ENCODE results near the gene RUSC2.

Gene RUSC2

DNA sequence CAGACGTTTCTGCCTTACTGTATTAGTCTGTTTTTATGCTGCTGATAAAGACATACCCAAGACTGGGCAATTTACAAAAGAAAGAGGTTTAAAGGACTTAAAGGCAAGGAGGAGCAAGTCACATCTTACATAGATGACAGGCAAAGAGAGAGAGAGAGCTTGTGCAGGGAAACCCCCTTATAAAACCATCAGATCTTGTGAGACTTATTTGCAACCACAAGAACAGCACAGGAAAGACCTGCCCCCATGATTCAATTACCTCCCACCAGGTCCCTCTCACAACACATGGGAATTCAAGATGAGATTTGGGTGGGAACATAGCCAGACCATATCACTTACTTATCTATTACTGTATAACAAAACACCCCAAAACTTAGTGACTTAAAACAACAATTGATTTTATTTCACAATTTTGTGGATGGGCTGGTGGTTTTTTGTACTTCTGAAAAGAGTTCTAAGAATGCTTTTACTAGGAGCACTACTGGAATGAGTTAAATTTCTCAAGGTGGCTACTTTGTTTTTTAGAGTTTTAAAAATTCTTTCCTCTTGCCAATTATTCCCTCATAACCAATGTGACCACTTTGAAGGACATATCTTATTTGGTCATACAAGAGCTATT is 10.3 kb downstream of the RUSC2 start:
- H3K79me2 ChIP-seq (ENCODE audit: control insufficient read depth, insufficient read depth, low read length, poor library complexity) = no peaks in the 10 kb centered on the region
- no peak for DNase-seq
- no peak overlapping the region for H2BK5ac ChIP-seq (ENCODE audit: low read depth, low read length, poor library complexity)
- H3K27ac ChIP-seq (ENCODE audit: low read depth, low read length) = no peak overlapping the region
- no peak overlapping the region for H3K4ac ChIP-seq (ENCODE audit: low read depth, low read length)
- H2AFZ ChIP-seq (ENCODE audit: insufficient read depth, low read length, poor library complexity) = no peak overlapping the region
- no peaks in the 10 kb centered on the region for H3K79me1 ChIP-seq (ENCODE audit: low read length)
- no peak overlapping the region for H3K4me3 ChIP-seq (ENCODE audit: low read depth, low read length)
- H3K9me3 ChIP-seq (ENCODE audit: insufficient read depth, low read depth, low read length) = no peaks in the 10 kb centered on the region
- H3K4me2 ChIP-seq (ENCODE audit: low read length) = no peak overlapping the region
- H3K14ac ChIP-seq (ENCODE audit: low read length) = no peak overlapping the region
- no peak overlapping the region for H3K9ac ChIP-seq (ENCODE audit: low read length)
- H3K36me3 ChIP-seq (ENCODE audit: control insufficient read depth in 1 of 2, insufficient read depth in 2 of 2, low read length in 2 of 2) = no peaks in the 10 kb centered on the region
- H4K12ac ChIP-seq (ENCODE audit: low read depth, low read length) = no peak overlapping the region
- no peak overlapping the region for H2BK120ac ChIP-seq (ENCODE audit: insufficient read depth, low read length, poor library complexity)
- no CpG with 5 or more reads among the region's 1 CpG for WGBS (ENCODE audit: extremely low coverage, insufficient coverage, insufficient read length)
- no peaks in the 10 kb centered on the region for H3K27me3 ChIP-seq (ENCODE audit: insufficient read depth, low read length)
- peaks cover 0 to 5% of the 10 kb centered on the region in 2 experiments for H3K4me1 ChIP-seq (ENCODE audit: control insufficient read depth in 1 of 2, insufficient read depth in 2 of 2, low read length in 2 of 2)
- H2BK12ac ChIP-seq (ENCODE audit: low read length) = no peak overlapping the region
- H4K8ac ChIP-seq (ENCODE audit: low read depth, low read length) = no peak overlapping the region
- H4K91ac ChIP-seq (ENCODE audit: low read depth, low read length) = no peak overlapping the region
- H3K23ac ChIP-seq (ENCODE audit: low read length) = no peak overlapping the region
- H3K18ac ChIP-seq (ENCODE audit: low read length) = no peak overlapping the region
- no peak overlapping the region for H2AK5ac ChIP-seq (ENCODE audit: low read length)

DNA sequence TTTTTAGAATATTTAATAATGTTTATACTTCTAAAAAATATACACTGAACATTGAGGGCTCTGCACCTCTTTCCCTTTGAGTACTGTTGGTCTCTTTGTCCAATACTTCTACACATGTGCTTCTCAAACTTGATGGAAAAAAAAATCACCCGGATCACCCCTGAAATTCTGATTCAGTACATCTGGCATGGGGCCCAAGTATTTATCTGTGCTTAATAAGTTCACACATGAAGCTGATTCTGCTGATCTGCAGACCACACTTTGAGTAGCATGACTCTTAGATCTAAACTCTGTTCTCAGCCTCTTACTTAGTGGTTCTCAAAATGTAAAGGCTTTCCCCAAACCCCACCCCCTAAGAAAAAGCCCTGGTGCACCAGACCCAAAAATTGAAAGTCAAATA is 12.0 kb downstream of the RUSC2 start:
- Histone ChIP-seq H3K9ac (ENCODE audit: low read length) (no peak overlapping the region), H3K27ac (ENCODE audit: low read depth, low read length) (no peak overlapping the region), H2BK12ac (ENCODE audit: low read length) (no peak overlapping the region), H3K36me3 (ENCODE audit: control insufficient read depth in 1 of 2, insufficient read depth in 2 of 2, low read length in 2 of 2) (no peaks in the 10 kb centered on the region), H3K23ac (ENCODE audit: low read length) (no peak overlapping the region), H3K4ac (ENCODE audit: low read depth, low read length) (no peak overlapping the region), H4K12ac (ENCODE audit: low read depth, low read length) (no peak overlapping the region), H3K27me3 (ENCODE audit: insufficient read depth, low read length) (no peaks in the 10 kb centered on the region), H3K18ac (ENCODE audit: low read length) (no peak overlapping the region), H2AFZ (ENCODE audit: insufficient read depth, low read length, poor library complexity) (no peak overlapping the region), H4K91ac (ENCODE audit: low read depth, low read length) (no peak overlapping the region), H3K4me1 (ENCODE audit: control insufficient read depth in 1 of 2, insufficient read depth in 2 of 2, low read length in 2 of 2) (peaks cover 0 to 5% of the 10 kb centered on the region in 2 experiments), H4K8ac (ENCODE audit: low read depth, low read length) (no peak overlapping the region), H3K9me3 (ENCODE audit: insufficient read depth, low read depth, low read length) (no peaks in the 10 kb centered on the region), H2AK5ac (ENCODE audit: low read length) (no peak overlapping the region), H3K4me3 (ENCODE audit: low read depth, low read length) (no peak overlapping the region), H2BK120ac (ENCODE audit: insufficient read depth, low read length, poor library complexity) (no peak overlapping the region), H3K4me2 (ENCODE audit: low read length) (no peak overlapping the region), H3K14ac (ENCODE audit: low read length) (no peak overlapping the region), H3K79me1 (ENCODE audit: low read length) (no peaks in the 10 kb centered on the region), H2BK5ac (ENCODE audit: low read depth, low read length, poor library complexity) (no peak overlapping the region), H3K79me2 (ENCODE audit: control insufficient read depth, insufficient read depth, low read length, poor library complexity) (no peaks in the 10 kb centered on the region)
- WGBS (ENCODE audit: extremely low coverage, insufficient coverage, insufficient read length) = no CpG with 5 or more reads among the region's 1 CpG
- no peak for DNase-seq

DNA sequence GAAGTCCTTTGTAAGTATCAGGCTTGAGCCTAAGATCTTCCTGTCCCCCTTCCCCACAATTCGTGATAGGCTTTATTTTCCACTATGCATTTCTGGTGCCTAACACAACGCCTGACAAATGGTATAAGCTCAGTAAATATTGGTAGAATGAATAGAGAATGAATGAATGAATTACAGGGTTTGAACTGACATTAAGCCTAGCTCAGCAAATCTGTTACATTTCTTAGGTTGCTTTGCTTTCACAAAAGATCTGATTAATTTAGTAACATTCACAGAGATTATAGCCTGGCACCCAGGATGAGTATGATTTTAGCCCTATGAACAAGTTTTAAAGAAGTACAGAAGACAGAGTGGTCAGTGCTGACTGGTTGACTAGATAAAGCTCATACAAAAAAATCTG is 16.4 kb downstream of the RUSC2 start:
- H3K79me2 ChIP-seq (ENCODE audit: control insufficient read depth, insufficient read depth, low read length, poor library complexity) = no peaks in the 10 kb centered on the region
- no peak for DNase-seq
- H2AFZ ChIP-seq (ENCODE audit: insufficient read depth, low read length, poor library complexity) = no peak overlapping the region
- no peak overlapping the region for H3K14ac ChIP-seq (ENCODE audit: low read length)
- no peak overlapping the region for H3K27ac ChIP-seq (ENCODE audit: low read depth, low read length)
- H3K23ac ChIP-seq (ENCODE audit: low read length) = no peak overlapping the region
- H2AK5ac ChIP-seq (ENCODE audit: low read length) = no peak overlapping the region
- no peaks in the 10 kb centered on the region for H3K36me3 ChIP-seq (ENCODE audit: control insufficient read depth in 1 of 2, insufficient read depth in 2 of 2, low read length in 2 of 2)
- H2BK5ac ChIP-seq (ENCODE audit: low read depth, low read length, poor library complexity) = no peak overlapping the region
- no peak overlapping the region for H3K18ac ChIP-seq (ENCODE audit: low read length)
- H3K9ac ChIP-seq (ENCODE audit: low read length) = no peak overlapping the region
- H3K4me3 ChIP-seq (ENCODE audit: low read depth, low read length) = no peak overlapping the region
- H4K12ac ChIP-seq (ENCODE audit: low read depth, low read length) = no peak overlapping the region
- H4K91ac ChIP-seq (ENCODE audit: low read depth, low read length) = no peak overlapping the region
- H3K9me3 ChIP-seq (ENCODE audit: insufficient read depth, low read depth, low read length) = no peaks in the 10 kb centered on the region
- peaks cover 7% of the 10 kb centered on the region in 2 experiments for H3K4me1 ChIP-seq (ENCODE audit: control insufficient read depth in 1 of 2, insufficient read depth in 2 of 2, low read length in 2 of 2)
- no peak overlapping the region for H2BK120ac ChIP-seq (ENCODE audit: insufficient read depth, low read length, poor library complexity)
- H2BK12ac ChIP-seq (ENCODE audit: low read length) = no peak overlapping the region
- no peak overlapping the region for H3K4ac ChIP-seq (ENCODE audit: low read depth, low read length)
- WGBS (ENCODE audit: extremely low coverage, insufficient coverage, insufficient read length) = no CpG with 5 or more reads among the region's 2 CpGs
- no peaks in the 10 kb centered on the region for H3K27me3 ChIP-seq (ENCODE audit: insufficient read depth, low read length)
- H3K4me2 ChIP-seq (ENCODE audit: low read length) = no peak overlapping the region
- peaks cover 5% of the 10 kb centered on the region for H3K79me1 ChIP-seq (ENCODE audit: low read length)
- no peak overlapping the region for H4K8ac ChIP-seq (ENCODE audit: low read depth, low read length)

DNA sequence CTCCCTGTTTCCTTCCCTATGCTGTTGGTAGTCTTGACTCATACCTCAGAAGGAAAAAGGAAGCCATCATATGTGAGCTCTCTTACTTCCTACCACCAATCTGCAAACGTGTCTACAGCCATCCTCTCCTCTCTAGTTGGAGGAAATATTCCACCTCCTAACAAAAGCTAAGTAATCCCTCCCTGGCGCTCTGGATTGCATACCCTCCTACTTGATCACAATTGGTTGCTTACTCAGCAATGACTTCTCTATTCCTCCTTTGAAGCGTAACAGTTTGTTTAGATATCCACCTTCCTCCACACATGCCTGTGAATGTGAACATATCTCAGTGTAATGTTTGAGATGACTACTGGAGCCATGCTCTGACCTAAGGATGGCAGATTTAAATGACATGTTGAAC is 18.2 kb downstream of the RUSC2 start:
- Histone ChIP-seq H4K8ac (ENCODE audit: low read depth, low read length) (no peak overlapping the region), H3K9ac (ENCODE audit: low read length) (no peak overlapping the region), H3K9me3 (ENCODE audit: insufficient read depth, low read depth, low read length) (no peaks in the 10 kb centered on the region), H3K4me1 (ENCODE audit: control insufficient read depth in 1 of 2, insufficient read depth in 2 of 2, low read length in 2 of 2) (peaks cover 6 to 7% of the 10 kb centered on the region in 2 experiments), H3K4me3 (ENCODE audit: low read depth, low read length) (no peak overlapping the region), H3K79me2 (ENCODE audit: control insufficient read depth, insufficient read depth, low read length, poor library complexity) (no peaks in the 10 kb centered on the region), H3K36me3 (ENCODE audit: control insufficient read depth in 1 of 2, insufficient read depth in 2 of 2, low read length in 2 of 2) (no peaks in the 10 kb centered on the region), H2BK120ac (ENCODE audit: insufficient read depth, low read length, poor library complexity) (no peak overlapping the region), H4K12ac (ENCODE audit: low read depth, low read length) (no peak overlapping the region), H2BK12ac (ENCODE audit: low read length) (no peak overlapping the region), H2AK5ac (ENCODE audit: low read length) (no peak overlapping the region), H4K91ac (ENCODE audit: low read depth, low read length) (no peak overlapping the region), H3K27me3 (ENCODE audit: insufficient read depth, low read length) (no peaks in the 10 kb centered on the region), H2BK5ac (ENCODE audit: low read depth, low read length, poor library complexity) (no peak overlapping the region), H3K27ac (ENCODE audit: low read depth, low read length) (no peak overlapping the region), H3K23ac (ENCODE audit: low read length) (no peak overlapping the region), H3K14ac (ENCODE audit: low read length) (no peak overlapping the region), H3K4me2 (ENCODE audit: low read length) (no peak overlapping the region), H3K18ac (ENCODE audit: low read length) (no peak overlapping the region), H3K79me1 (ENCODE audit: low read length) (peaks cover 5% of the 10 kb centered on the region), H3K4ac (ENCODE audit: low read depth, low read length) (no peak overlapping the region), H2AFZ (ENCODE audit: insufficient read depth, low read length, poor library complexity) (no peak overlapping the region)
- no peak for DNase-seq
- no CpG with 5 or more reads among the region's 3 CpGs for WGBS (ENCODE audit: extremely low coverage, insufficient coverage, insufficient read length)

All from trophoblast cell (in vitro differentiated cells and primary cell).